Middle frontal gyrus (tissue), 1 donor: ENCODE results near the gene DNAJC7.
"Not testable (repeated sequence)": the region's sequence is repeated elsewhere in the genome, so short reads cannot be mapped to it uniquely, and the experiment has no call there.

Source experiments
- DNase-seq: peaks from one replicate; pipeline ENCODE4 v3.0.0-alpha.2; 2015; ENCODE audit warnings: low spot score; ENCODE audit errors: extremely low spot score

DNAJC7 gene

GRCh38 chr17:41957031-41957868, 60.0 kb downstream of the DNAJC7 start:
- no peak for DNase-seq

- DNase-seq = no peak
Measured at GRCh38 chr17:41956522-41956921, 60.7 kb downstream of the DNAJC7 start.

- DNase-seq = no peak
Measured at GRCh38 chr17:41948762-41949460, 68.3 kb downstream of the DNAJC7 start.

GRCh38 chr17:41944943-41945342, 72.3 kb downstream of the DNAJC7 start:
- no peak for DNase-seq

GRCh38 chr17:41943492-41943891, 73.7 kb downstream of the DNAJC7 start:
- no peak for DNase-seq

- no peak for DNase-seq
Measured at GRCh38 chr17:41942626-41943373, 74.4 kb downstream of the DNAJC7 start.

GRCh38 chr17:41941168-41941567, 76.1 kb downstream of the DNAJC7 start:
- DNase-seq = no peak

GRCh38 chr17:41939693-41940090, 77.5 kb downstream of the DNAJC7 start:
- no peak for DNase-seq

- DNase-seq = no peak
Measured at GRCh38 chr17:41939044-41939692, 78.1 kb downstream of the DNAJC7 start.

- DNase-seq = no peak
Measured at GRCh38 chr17:41937970-41938954, 79.0 kb downstream of the DNAJC7 start.

GRCh38 chr17:41935641-41936040, 81.6 kb downstream of the DNAJC7 start:
- no peak for DNase-seq

- no peak for DNase-seq
Measured at GRCh38 chr17:41932816-41933389, 84.3 kb downstream of the DNAJC7 start.

GRCh38 chr17:41931715-41932114, 85.5 kb downstream of the DNAJC7 start:
- not testable (repeated sequence) for DNase-seq

- not testable (repeated sequence) for DNase-seq
Measured at GRCh38 chr17:41930833-41931156, 86.4 kb downstream of the DNAJC7 start.

GRCh38 chr17:41930009-41930832, 87.0 kb downstream of the DNAJC7 start, which contains the start of gene ODAD4:
Gene ODAD4, plus strand, starts transcription at chr17:41930617. Its CDS starts 107 bp downstream, at chr17:41930724.
- DNase-seq = peak; percentile 96

GRCh38 chr17:41928693-41929251, 88.5 kb downstream of the DNAJC7 start:
- DNase-seq = no peak
